Inferior parietal cortex (tissue), 1 donor: ENCODE results near the gene SNX24.

ENCODE experiments used
- DNase-seq: peaks from one replicate; pipeline ENCODE4 v3.0.0-alpha.2; 2016; ENCODE audit errors: extremely low spot score

The SNX24 gene

GRCh38 chr5:123007754-123008153, 162.3 kb downstream of the SNX24 start:
- no peak for DNase-seq

GRCh38 chr5:123012321-123012720, 166.9 kb downstream of the SNX24 start:
- DNase-seq: no peak

- DNase-seq: no peak
These were observed 169.3 kb downstream of the SNX24 start for GRCh38 chr5:123014689-123015088.

GRCh38 chr5:123028222-123028621, 182.8 kb downstream of the SNX24 start:
- no peak for DNase-seq

GRCh38 chr5:123033157-123033671, 187.8 kb downstream of the SNX24 start:
- no peak for DNase-seq

GRCh38 chr5:123035360-123035917, 190.0 kb downstream of the SNX24 start:
- DNase-seq: no peak

GRCh38 chr5:123035918-123036390, 190.5 kb downstream of the SNX24 start:
- no peak for DNase-seq

GRCh38 chr5:123036391-123037103, 191.1 kb downstream of the SNX24 start, which contains the start of gene PPIC:
Gene PPIC (minus strand): TSS chr5:123036725. CDS start chr5:123036625, 100 bp downstream.
- peak; percentile 16 for DNase-seq

GRCh38 chr5:123037104-123037418, 191.6 kb downstream of the SNX24 start:
- no peak for DNase-seq

GRCh38 chr5:123039673-123040072, 194.3 kb downstream of the SNX24 start:
- DNase-seq: no peak

- no peak for DNase-seq
These were observed 199.7 kb downstream of the SNX24 start for GRCh38 chr5:123044926-123045617.

- DNase-seq: no peak
These were observed 200.8 kb downstream of the SNX24 start for GRCh38 chr5:123046222-123046621.

- no peak for DNase-seq
These were observed 202.3 kb downstream of the SNX24 start for GRCh38 chr5:123047706-123048105.

- DNase-seq: no peak
These were observed 205.8 kb downstream of the SNX24 start for GRCh38 chr5:123051206-123051605.
